Measurements from ENCODE around the gene TXNRD2.

DNA sequence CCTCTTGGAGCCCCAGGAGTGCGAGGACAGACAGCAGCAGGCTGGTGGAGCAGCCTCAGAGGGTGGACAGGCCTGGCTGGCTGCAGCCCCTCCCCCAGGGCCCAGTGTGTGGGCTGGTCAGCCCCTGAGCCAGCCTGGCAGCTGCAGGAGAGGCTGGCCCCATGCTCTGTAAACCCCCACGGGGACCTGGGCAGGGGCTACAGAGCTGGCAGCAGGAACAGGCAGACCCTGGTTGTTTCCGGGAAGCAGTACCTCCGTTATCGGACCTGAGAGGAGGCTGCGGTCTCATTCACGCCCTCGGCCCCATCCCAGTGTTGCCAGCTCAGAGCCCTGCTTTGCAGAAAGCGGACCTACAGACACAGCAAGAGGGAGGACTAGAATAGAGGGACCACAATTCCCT, 38.6 kb downstream of the TXNRD2 start:
- TF ChIP-seq GATA2 (IDR thresholded peaks at IDR 0.05; ENCODE audit: low read depth, low read length) (no peak), GATA3 (IDR thresholded peaks at IDR 0.05; ENCODE audit: low read depth, low read length) (no peak)
